ENCODE results near the gene BTBD2.
A peak's percentile ranks its signal among the peaks of the same experiment; 100 is the strongest.

DNA sequence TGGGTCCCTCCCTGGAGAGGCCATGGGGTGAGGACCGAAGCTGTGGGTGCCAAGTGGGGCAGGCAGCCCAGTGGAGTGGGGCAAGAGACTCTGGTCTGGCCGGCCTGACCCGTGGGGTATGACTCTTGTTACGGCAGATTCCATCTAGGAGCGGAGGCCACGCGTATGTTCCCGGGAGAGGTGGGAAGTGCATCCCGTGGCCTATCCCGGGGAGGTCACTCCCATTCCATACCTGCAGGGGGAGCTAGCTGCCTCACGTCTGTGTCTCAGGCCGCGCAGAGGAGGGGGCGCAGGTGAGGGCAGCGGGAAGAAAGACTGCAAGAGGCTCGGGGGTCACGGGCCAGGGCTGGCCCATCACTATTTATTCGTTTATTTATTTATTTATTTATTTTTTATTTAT lies 69.6 kb downstream of the BTBD2 start:
- TF ChIP-seq POLR2A (IDR thresholded peaks at IDR 0.05), result no peak
- TF ChIP-seq, protein P1, sequence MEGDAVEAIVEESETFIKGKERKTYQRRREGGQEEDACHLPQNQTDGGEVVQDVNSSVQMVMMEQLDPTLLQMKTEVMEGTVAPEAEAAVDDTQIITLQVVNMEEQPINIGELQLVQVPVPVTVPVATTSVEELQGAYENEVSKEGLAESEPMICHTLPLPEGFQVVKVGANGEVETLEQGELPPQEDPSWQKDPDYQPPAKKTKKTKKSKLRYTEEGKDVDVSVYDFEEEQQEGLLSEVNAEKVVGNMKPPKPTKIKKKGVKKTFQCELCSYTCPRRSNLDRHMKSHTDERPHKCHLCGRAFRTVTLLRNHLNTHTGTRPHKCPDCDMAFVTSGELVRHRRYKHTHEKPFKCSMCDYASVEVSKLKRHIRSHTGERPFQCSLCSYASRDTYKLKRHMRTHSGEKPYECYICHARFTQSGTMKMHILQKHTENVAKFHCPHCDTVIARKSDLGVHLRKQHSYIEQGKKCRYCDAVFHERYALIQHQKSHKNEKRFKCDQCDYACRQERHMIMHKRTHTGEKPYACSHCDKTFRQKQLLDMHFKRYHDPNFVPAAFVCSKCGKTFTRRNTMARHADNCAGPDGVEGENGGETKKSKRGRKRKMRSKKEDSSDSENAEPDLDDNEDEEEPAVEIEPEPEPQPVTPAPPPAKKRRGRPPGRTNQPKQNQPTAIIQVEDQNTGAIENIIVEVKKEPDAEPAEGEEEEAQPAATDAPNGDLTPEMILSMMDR (IDR thresholded peaks at IDR 0.05), result peak; percentile 9 to 50 (median 38)

All from Peyer's patch (tissue), 4 donors.